K562 (cell line): ENCODE measurements around the gene GARNL3. TPM values are rescaled to one million over a fixed set of nuclear protein-coding genes. Genes with fewer than 3 reads are reported as not detected.

ENCODE experiments used
- BCL6 ChIP-seq: fragments of 250-450 bp; sonication (Bioruptor Pico); IDR thresholded peaks from 2 replicates; pipeline ENCODE4 v1.4.0; 2020
- BDP1 ChIP-seq: IDR thresholded peaks from 3 replicates; pipeline ENCODE4 v1.6.1; 2011; ENCODE audit not compliant: insufficient read length, insufficient read depth
- DMBX1 ChIP-seq: fragments of 250-450 bp; sonication (Bioruptor Pico); IDR thresholded peaks from 2 replicates; pipeline ENCODE4 v1.8.0; 2022; ENCODE audit warnings: inconsistent platforms, mild to moderate bottlenecking, moderate library complexity, borderline replicate concordance
- ELF2 ChIP-seq: fragments of 250-450 bp; sonication (Bioruptor Pico); IDR thresholded peaks from 2 replicates; pipeline ENCODE4 v1.5.0; 2021; ENCODE audit warnings: mild to moderate bottlenecking
- ESRRA ChIP-seq: fragments of 450-650 bp; IDR thresholded peaks from 2 replicates; pipeline ENCODE4 v1.6.1; 2014; ENCODE audit warnings: low read depth, mild to moderate bottlenecking, moderate library complexity, borderline replicate concordance
- ETS1 ChIP-seq: conservative IDR thresholded peaks from 2 replicates; pipeline ENCODE4 v1.6.1; 2011; ENCODE audit warnings: low read depth, mild to moderate bottlenecking, low read length; ENCODE audit not compliant: control insufficient read depth
- ETS2 ChIP-seq: IDR thresholded peaks from 2 replicates; pipeline ENCODE4 v1.6.1; 2016; ENCODE audit warnings: borderline replicate concordance, missing genetic modification characterization, mild to moderate bottlenecking, moderate library complexity, missing compliant biosample characterization; ENCODE audit not compliant: poor library complexity, severe bottlenecking
- ILF3 ChIP-seq: fragments of 450-650 bp; IDR thresholded peaks from 2 replicates; pipeline ENCODE4 v1.6.1; 2018; ENCODE audit warnings: antibody characterized with exemption, mild to moderate bottlenecking, moderate library complexity, borderline replicate concordance
- LEF1 ChIP-seq: fragments of 450-650 bp; IDR thresholded peaks from 2 replicates; pipeline ENCODE4 v1.6.1; 2016; ENCODE audit warnings: mild to moderate bottlenecking
- MTA2 ChIP-seq: fragments of 450-650 bp; IDR thresholded peaks from 2 replicates; pipeline ENCODE4 v1.6.1; 2016; ENCODE audit warnings: low read depth
- NR2F6 ChIP-seq: fragments of 450-650 bp; formaldehyde crosslinking; IDR thresholded peaks from 2 replicates; pipeline ENCODE4 v1.4.0; 2020; ENCODE audit warnings: mild to moderate bottlenecking
- PTTG1 ChIP-seq: fragments of 450-650 bp; IDR thresholded peaks from 2 replicates; pipeline ENCODE4 v1.6.1; 2016; ENCODE audit warnings: low read depth, mild to moderate bottlenecking, missing genetic modification characterization, missing compliant biosample characterization
- RBM39 ChIP-seq: fragments of 200-400 bp; formaldehyde crosslinking; optimal IDR thresholded peaks from 2 replicates; pipeline ENCODE3; 2018; ENCODE audit warnings: low read depth, low read length
- SIN3A ChIP-seq, 2 experiments: fragments of 150-350 bp in 1 of 2; IDR thresholded peaks; 2 replicates each; pipeline ENCODE4 v1.6.1; 2011 to 2016; ENCODE audit warnings: borderline replicate concordance in 2 of 2, low read depth in 2 of 2, low read length in 2 of 2, mild to moderate bottlenecking in 2 of 2, moderate library complexity in 2 of 2; ENCODE audit not compliant: control insufficient read depth in 1 of 2
- SMARCB1 ChIP-seq: IDR thresholded peaks from 2 replicates; pipeline ENCODE4 v1.6.1; 2011; ENCODE audit warnings: improper control_type of control experiment, low read depth; ENCODE audit not compliant: insufficient read length
- SP1 ChIP-seq: sonication (generic); formaldehyde crosslinking; IDR thresholded peaks from 2 replicates; pipeline ENCODE4 v1.8.1; 2022; ENCODE audit warnings: mild to moderate bottlenecking, missing genetic modification reagents
- TEAD4 ChIP-seq, 2 experiments: sonication (generic) in 1 of 2; formaldehyde crosslinking in 1 of 2; IDR thresholded peaks; 2 replicates each; pipeline versions ENCODE4 v1.6.1 to v1.8.0; 2012 to 2022; ENCODE audit warnings: borderline replicate concordance in 1 of 2, inconsistent platforms in 1 of 2, low read length in 1 of 2, mild to moderate bottlenecking in 1 of 2, missing genetic modification reagents in 1 of 2
- TGIF2 ChIP-seq: sonication (generic); formaldehyde crosslinking; IDR thresholded peaks from 2 replicates; pipeline ENCODE4 v1.8.1; 2022; ENCODE audit warnings: mild to moderate bottlenecking, missing genetic modification reagents, moderate library complexity
- THRAP3 ChIP-seq: fragments of 450-650 bp; IDR thresholded peaks from 2 replicates; pipeline ENCODE4 v1.6.1; 2016; ENCODE audit warnings: mild to moderate bottlenecking, inconsistent platforms, borderline replicate concordance
- TRIM28 ChIP-seq: fragments of 450-650 bp; IDR thresholded peaks from 2 replicates; pipeline ENCODE4 v1.6.1; 2017
- U2AF1 ChIP-seq: fragments of 200-400 bp; formaldehyde crosslinking; optimal IDR thresholded peaks from 2 replicates; pipeline ENCODE3; 2017; ENCODE audit warnings: mild to moderate bottlenecking, low read depth, low read length, moderate library complexity
- ZC3H8 ChIP-seq: fragments of 450-650 bp; IDR thresholded peaks from 2 replicates; pipeline ENCODE4 v1.6.1; 2017
- ZNF347 ChIP-seq: fragments of 450-650 bp; formaldehyde crosslinking; IDR thresholded peaks from 2 replicates; pipeline ENCODE4 v1.4.0; 2020; ENCODE audit warnings: low read depth, mild to moderate bottlenecking, moderate library complexity
- ZNF449 ChIP-seq: fragments of 250-450 bp; sonication (Bioruptor Pico); IDR thresholded peaks from 2 replicates; pipeline ENCODE4 v1.8.0; 2022; ENCODE audit warnings: moderate library complexity, mild to moderate bottlenecking, inconsistent platforms
- ZNF507 ChIP-seq: conservative IDR thresholded peaks from 2 replicates; pipeline ENCODE4 v1.6.1; 2017; ENCODE audit warnings: missing genetic modification characterization, missing compliant biosample characterization
- ZNF740 ChIP-seq, 3 experiments: fragments of 200-800 bp in 1 of 3; sonication (Bioruptor generic) in 1 of 3; sonication (generic) in 1 of 3; formaldehyde crosslinking in 1 of 3; IDR thresholded peaks; 2 replicates each; pipeline versions ENCODE4 v1.6.1 to v1.8.0; 2016 to 2022; ENCODE audit warnings: mild to moderate bottlenecking in 2 of 3, missing compliant biosample characterization in 2 of 3, missing genetic modification characterization in 2 of 3, missing genetic modification reagents in 1 of 3
- polyA plus RNA-seq, 8 experiments: library from polyadenylated mRNA; depleted of rRNA in 4 of 8; stranded (reverse) in 5 of 8; unstranded in 3 of 8; fragments of >200 nt; fragmentation: Nextera tagmentation in 2 of 8; fragmentation: Illumina TruSeq in 1 of 8; extraction: Ambion mirVana in 2 of 8; extraction: Trizol in 1 of 8; gene quantifications; 2 replicates each; pipeline versions ENCODE4 v1.2.1 to v1.2.3, GENCODE V29; 2011 to 2014; ENCODE audit warnings: inconsistent platforms in 1 of 8, missing spikeins in 1 of 8
- total RNA-seq, 7 experiments: library from RNA; depleted of rRNA in 6 of 7; stranded (reverse); fragments of >200 nt in 6 of 7; fragmentation: Illumina TruSeq in 2 of 7; extraction: Trizol in 2 of 7; gene quantifications; 2 replicates each; pipeline versions ENCODE4 v1.2.1 to v1.2.3, GENCODE V29; 2011 to 2021; ENCODE audit warnings: low replicate concordance in 1 of 7

Gene GARNL3
- total and polyA plus RNA-seq, 9 of the 15 experiments (the other 6 are each of a cell fraction or from before 2014, with no cell fraction given), result 0.35 to 2.7 (median 1.6) TPM

GRCh38 chr9:127224178-127224882, 40.2 kb upstream of the GARNL3 start (continued):
- TF ChIP-seq SP1 (CRISPR knock-in tag) (no peak; the same call in 1 of the 2 replicates), ZNF740 (CRISPR knock-in tag; IDR thresholded peaks at IDR 0.05) (no peak), ZNF740 (tag; IDR thresholded peaks at IDR 0.05) (no peak), RBM39 (no peak), PTTG1 (tag) (no peak), TEAD4 (IDR thresholded peaks at IDR 0.05; ENCODE audit: low read length) (no peak), TEAD4 (CRISPR knock-in tag; IDR thresholded peaks at IDR 0.05; ENCODE audit: borderline replicate concordance) (0 out of 2 replicates have a peak, but pooled peaks have one; percentile 15), BCL6 (CRISPR knock-in tag) (no peak), SMARCB1 (no peak), ZNF449 (CRISPR knock-in tag) (no peak), THRAP3 (no peak), ZNF507 (tag) (no peak), ESRRA (no peak), LEF1 (no peak), U2AF1 (no peak), SIN3A (IDR thresholded peaks at IDR 0.05; ENCODE audit: borderline replicate concordance in 2 of 2, control insufficient read depth in 1 of 2, low read depth in 2 of 2, low read length in 2 of 2) (no peak), TGIF2 (CRISPR knock-in tag) (no peak), ETS2 (tag) (no peak), ILF3 (no peak), MTA2 (no peak), BDP1 (no peak), ZC3H8 (no peak), ETS1 (no peak), ELF2 (CRISPR knock-in tag) (no peak), NR2F6 (no peak), ZNF347 (CRISPR knock-in tag) (no peak), DMBX1 (CRISPR knock-in tag) (no peak), TRIM28 (no peak)
